ENCODE data around the gene SMIM38. TPM values are rescaled to one million over a fixed set of nuclear protein-coding genes. Genes with fewer than 3 reads are reported as not detected.

The SMIM38 gene
- total and polyA plus RNA-seq, 9 of the 15 experiments (the other 6 are each of a cell fraction or from before 2014, with no cell fraction given), result 0.07 to 1.2 (median 0.21) TPM; not detected in 2

DNA sequence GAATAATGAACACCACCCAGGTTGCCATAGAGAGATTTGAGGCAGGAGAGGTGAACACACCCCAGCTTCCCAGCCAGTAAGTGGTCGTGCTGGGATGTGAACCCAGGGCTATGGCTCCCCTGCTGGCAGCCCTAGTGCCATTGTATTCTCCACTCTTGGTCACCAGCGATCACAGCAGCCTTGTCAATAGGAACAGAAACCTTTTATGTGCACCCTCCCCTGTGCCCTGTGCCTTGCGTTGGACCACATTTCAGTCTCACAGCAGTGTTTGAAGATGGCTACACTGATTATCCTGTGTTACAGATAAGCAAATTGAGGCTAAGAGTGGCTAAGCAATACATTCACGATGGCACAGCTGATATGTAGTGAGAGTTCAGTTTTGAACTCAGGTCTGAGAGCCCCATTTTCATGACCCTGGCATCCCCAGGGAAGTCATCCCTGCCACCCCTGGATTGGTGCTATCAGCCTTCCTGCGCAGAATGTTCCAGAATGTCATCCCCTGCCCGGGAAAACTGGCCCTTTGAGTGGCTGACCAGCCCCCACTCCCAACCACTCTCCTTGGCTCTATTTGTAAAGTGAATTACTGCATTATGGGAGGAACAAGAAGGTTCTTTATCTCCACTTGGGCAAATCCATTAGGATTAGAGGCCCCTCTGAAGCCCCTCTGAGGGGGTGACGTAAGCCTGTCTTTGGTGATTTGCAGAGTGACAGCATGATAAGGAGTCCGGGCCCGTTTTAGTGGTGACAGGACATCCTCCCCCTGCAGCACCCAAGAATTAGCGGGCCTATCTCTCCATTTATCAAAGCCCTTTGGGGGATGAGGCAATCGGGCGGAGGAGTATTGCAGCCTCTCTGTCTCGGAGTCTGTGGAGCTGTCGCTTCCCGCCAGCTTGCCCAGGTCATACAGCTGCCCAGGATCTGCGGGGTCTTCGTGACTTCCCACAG lies 30.9 kb downstream of the SMIM38 start (continued):
- TF ChIP-seq, protein P1, sequence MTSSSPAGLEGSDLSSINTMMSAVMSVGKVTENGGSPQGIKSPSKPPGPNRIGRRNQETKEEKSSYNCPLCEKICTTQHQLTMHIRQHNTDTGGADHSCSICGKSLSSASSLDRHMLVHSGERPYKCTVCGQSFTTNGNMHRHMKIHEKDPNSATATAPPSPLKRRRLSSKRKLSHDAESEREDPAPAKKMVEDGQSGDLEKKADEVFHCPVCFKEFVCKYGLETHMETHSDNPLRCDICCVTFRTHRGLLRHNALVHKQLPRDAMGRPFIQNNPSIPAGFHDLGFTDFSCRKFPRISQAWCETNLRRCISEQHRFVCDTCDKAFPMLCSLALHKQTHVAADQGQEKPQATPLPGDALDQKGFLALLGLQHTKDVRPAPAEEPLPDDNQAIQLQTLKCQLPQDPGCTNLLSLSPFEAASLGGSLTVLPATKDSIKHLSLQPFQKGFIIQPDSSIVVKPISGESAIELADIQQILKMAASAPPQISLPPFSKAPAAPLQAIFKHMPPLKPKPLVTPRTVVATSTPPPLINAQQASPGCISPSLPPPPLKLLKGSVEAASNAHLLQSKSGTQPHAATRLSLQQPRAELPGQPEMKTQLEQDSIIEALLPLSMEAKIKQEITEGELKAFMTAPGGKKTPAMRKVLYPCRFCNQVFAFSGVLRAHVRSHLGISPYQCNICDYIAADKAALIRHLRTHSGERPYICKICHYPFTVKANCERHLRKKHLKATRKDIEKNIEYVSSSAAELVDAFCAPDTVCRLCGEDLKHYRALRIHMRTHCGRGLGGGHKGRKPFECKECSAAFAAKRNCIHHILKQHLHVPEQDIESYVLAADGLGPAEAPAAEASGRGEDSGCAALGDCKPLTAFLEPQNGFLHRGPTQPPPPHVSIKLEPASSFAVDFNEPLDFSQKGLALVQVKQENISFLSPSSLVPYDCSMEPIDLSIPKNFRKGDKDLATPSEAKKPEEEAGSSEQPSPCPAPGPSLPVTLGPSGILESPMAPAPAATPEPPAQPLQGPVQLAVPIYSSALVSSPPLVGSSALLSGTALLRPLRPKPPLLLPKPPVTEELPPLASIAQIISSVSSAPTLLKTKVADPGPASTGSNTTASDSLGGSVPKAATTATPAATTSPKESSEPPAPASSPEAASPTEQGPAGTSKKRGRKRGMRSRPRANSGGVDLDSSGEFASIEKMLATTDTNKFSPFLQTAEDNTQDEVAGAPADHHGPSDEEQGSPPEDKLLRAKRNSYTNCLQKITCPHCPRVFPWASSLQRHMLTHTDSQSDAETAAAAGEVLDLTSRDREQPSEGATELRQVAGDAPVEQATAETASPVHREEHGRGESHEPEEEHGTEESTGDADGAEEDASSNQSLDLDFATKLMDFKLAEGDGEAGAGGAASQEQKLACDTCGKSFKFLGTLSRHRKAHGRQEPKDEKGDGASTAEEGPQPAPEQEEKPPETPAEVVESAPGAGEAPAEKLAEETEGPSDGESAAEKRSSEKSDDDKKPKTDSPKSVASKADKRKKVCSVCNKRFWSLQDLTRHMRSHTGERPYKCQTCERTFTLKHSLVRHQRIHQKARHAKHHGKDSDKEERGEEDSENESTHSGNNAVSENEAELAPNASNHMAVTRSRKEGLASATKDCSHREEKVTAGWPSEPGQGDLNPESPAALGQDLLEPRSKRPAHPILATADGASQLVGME (CRISPR knock-in tag; IDR thresholded peaks at IDR 0.05), result no peak
- TF ChIP-seq, protein P2, sequence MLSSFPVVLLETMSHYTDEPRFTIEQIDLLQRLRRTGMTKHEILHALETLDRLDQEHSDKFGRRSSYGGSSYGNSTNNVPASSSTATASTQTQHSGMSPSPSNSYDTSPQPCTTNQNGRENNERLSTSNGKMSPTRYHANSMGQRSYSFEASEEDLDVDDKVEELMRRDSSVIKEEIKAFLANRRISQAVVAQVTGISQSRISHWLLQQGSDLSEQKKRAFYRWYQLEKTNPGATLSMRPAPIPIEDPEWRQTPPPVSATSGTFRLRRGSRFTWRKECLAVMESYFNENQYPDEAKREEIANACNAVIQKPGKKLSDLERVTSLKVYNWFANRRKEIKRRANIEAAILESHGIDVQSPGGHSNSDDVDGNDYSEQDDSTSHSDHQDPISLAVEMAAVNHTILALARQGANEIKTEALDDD (IDR thresholded peaks at IDR 0.05), result no peak
- no peak for TF ChIP-seq NCOA1 (IDR thresholded peaks at IDR 0.05; ENCODE audit: low read depth)
- no peak for TF ChIP-seq PHB (CRISPR knock-in tag; IDR thresholded peaks at IDR 0.05)
- TF ChIP-seq MCM2 (IDR thresholded peaks at IDR 0.05; ENCODE audit: low read depth), result no peak
- TF ChIP-seq PURB (CRISPR knock-in tag; IDR thresholded peaks at IDR 0.05; ENCODE audit: low read depth), result no peak
- no peak for TF ChIP-seq ZNF121 (CRISPR knock-in tag; conservative IDR thresholded peaks at IDR 0.05)
- TF ChIP-seq SMARCA4 (IDR thresholded peaks at IDR 0.05), result no peak
- TF ChIP-seq, protein P3, sequence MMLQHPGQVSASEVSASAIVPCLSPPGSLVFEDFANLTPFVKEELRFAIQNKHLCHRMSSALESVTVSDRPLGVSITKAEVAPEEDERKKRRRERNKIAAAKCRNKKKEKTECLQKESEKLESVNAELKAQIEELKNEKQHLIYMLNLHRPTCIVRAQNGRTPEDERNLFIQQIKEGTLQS (IDR thresholded peaks at IDR 0.05), result peak; percentile 71
- TF ChIP-seq, protein P3 (CRISPR knock-in tag; conservative IDR thresholded peaks at IDR 0.05), result no peak
- TF ChIP-seq SIN3A (IDR thresholded peaks at IDR 0.05; ENCODE audit: borderline replicate concordance in 2 of 2, control insufficient read depth in 1 of 2, low read depth in 2 of 2, low read length in 2 of 2), result no peak
- no peak for TF ChIP-seq ZNF696 (CRISPR knock-in tag; conservative IDR thresholded peaks at IDR 0.05)
- no peak for TF ChIP-seq ZNF408 (CRISPR knock-in tag; IDR thresholded peaks at IDR 0.05; ENCODE audit: low read depth)
- TF ChIP-seq RFX7 (CRISPR knock-in tag; IDR thresholded peaks at IDR 0.05), result no peak
- TF ChIP-seq ZNF431 (CRISPR knock-in tag; IDR thresholded peaks at IDR 0.05), result no peak
- no peak for TF ChIP-seq PREB (CRISPR knock-in tag; IDR thresholded peaks at IDR 0.05)
- no peak for TF ChIP-seq RBM17 (IDR thresholded peaks at IDR 0.05; ENCODE audit: borderline replicate concordance, low read depth, low read length)
- no peak for TF ChIP-seq CHD1 (IDR thresholded peaks at IDR 0.05; ENCODE audit: low read length)
- no peak for TF ChIP-seq TCFL5 (CRISPR knock-in tag; conservative IDR thresholded peaks at IDR 0.05)
- TF ChIP-seq CEBPB (tag; IDR thresholded peaks at IDR 0.05), result peak; percentile 82
